SK-N-MC (cell line): ENCODE results near the gene REC8.

Experiments
- DNase-seq: peaks from one replicate; pipeline ENCODE4 v3.0.0-alpha.2; 2011; ENCODE audit warnings: low read depth, low spot score
- H3K27ac ChIP-seq: fragments of 200-600 bp; sonication (generic); 2 replicates; pipeline ENCODE4 v1.5.1; 2016; ENCODE audit warnings: mixed run types
- H3K36me3 ChIP-seq: fragments of 200-600 bp; sonication (generic); 2 replicates; pipeline ENCODE4 v1.6.1; 2017; ENCODE audit warnings: antibody characterized with exemption, low read length, mixed read lengths; ENCODE audit not compliant: insufficient read depth
- H3K4me3 ChIP-seq: fragments of 200-600 bp; sonication (generic); 2 replicates; pipeline ENCODE4 v1.5.1; 2016
- H3K9ac ChIP-seq: fragments of 200-600 bp; sonication (generic); 2 replicates; pipeline ENCODE4 v1.8.0; 2017; ENCODE audit warnings: mixed run types, mixed read lengths; ENCODE audit not compliant: insufficient read length
- H3K9me3 ChIP-seq: fragments of 200-600 bp; sonication (generic); 2 replicates; pipeline ENCODE4 v1.6.1; 2017; ENCODE audit warnings: low read depth, mild to moderate bottlenecking, antibody characterized with exemption, low read length, moderate library complexity, mixed read lengths
- EZH2 ChIP-seq: fragments of 200-600 bp; sonication (generic); IDR thresholded peaks from one replicate; pipeline ENCODE4 v1.6.1; 2017; ENCODE audit warnings: antibody characterized with exemption
- FOXP2 ChIP-seq: optimal IDR thresholded peaks from 2 replicates; pipeline ENCODE3; 2011; ENCODE audit warnings: mild to moderate bottlenecking, moderate library complexity; ENCODE audit not compliant: insufficient read depth; ENCODE audit errors: extremely low read length, control extremely low read depth
- POLR2AphosphoS5 ChIP-seq: IDR thresholded peaks from 2 replicates; pipeline ENCODE4 v1.6.1; 2012; ENCODE audit warnings: mild to moderate bottlenecking, low read depth, low read length, borderline replicate concordance

REC8 gene

DNA sequence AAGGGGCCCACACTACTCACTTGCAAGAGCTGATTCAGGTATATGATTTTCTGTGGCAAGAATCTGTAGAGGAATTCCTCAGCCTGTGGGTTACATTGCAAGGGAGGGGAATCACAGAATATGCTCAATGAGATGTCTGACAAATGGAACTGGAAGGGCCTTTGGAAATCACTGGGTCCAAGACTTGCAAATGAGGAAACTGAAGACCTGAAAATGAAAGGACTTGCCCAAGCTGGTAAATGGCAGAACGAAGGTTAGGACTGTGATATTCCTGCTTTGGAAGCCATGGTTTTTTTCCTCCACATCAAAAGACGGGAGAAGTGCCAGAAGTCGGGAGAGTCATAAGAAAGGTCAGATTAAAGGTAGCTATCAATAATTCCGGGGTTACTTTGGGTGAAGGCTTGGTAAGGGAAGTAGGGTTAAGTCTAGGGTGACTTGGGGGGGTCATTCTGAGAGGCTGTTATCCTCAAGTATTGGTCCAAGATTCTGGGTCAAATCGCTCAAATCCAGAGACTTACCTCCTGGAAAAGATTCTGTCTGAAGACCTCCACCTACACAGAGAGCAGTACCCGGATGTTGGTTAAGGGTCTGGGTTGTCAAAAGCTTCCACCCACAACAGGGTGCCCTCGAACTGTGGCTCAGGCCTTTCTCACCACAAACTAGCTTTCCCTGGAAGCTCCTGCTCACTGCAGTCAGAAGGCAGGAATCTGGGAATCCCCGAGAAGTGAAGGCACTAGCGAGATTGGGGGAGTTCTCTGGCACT is 26.0 kb upstream of the REC8 start:
- DNase-seq, result no peak
- H3K9ac ChIP-seq, result peak overlapping the region; percentile 79
- TF ChIP-seq FOXP2, result no peak
- TF ChIP-seq EZH2, result no peak
- TF ChIP-seq POLR2AphosphoS5, result no peak
- no peak overlapping the region for H3K27ac ChIP-seq
- peaks cover 16% of the 10 kb centered on the region; the same call in 1 of the 2 replicates for H3K36me3 ChIP-seq
- H3K9me3 ChIP-seq, result no peaks in the 10 kb centered on the region
- peak overlapping the region; percentile 99 for H3K4me3 ChIP-seq

DNA sequence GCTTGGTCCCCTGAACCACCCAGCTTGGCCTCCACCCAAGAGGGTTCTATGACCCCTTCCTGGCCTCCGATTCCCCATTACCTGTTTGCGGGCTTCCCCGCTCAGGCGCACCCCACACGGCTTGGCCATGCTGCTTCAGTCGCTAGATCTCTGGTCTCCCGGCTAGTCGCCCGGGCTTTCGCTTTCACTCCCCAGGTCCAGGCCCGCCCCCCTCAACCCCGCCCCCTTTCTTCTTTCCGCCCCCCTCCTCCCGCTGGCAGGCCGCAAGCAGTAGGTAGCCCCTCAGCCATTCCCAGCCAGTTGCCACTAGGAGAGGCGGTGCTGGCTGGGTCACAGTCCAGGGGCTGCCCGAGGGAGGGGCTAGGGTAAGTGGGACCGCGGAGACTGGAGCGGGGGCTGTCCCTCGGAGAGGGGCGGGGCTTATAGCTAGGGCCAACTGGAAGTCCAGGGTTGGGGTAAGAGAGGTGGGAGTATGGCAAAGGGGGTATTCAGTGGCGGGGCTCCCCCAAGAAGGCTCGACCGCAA is 25.4 kb upstream of the REC8 start, which contains the start of gene PSME2:
PSME2 (minus strand) TSS at position 158 of the 525 bp plus-strand sequence; CDS start at position 129, 29 bp downstream.
- no peak for DNase-seq
- Histone ChIP-seq H3K27ac (peak within 1 kb of the TSS; percentile 62; the same call in 1 of the 2 replicates), H3K36me3 (peaks cover 22% of the 10 kb centered on the region; the same call in 1 of the 2 replicates), H3K4me3 (peak within 1 kb of the TSS; percentile 99), H3K9me3 (no peaks in the 10 kb centered on the region), H3K9ac (peak within 1 kb of the TSS; percentile 79)
- no peak for TF ChIP-seq FOXP2
- TF ChIP-seq POLR2AphosphoS5, result no peak; the same call in 1 of the 2 replicates
- TF ChIP-seq EZH2, result no peak

DNA sequence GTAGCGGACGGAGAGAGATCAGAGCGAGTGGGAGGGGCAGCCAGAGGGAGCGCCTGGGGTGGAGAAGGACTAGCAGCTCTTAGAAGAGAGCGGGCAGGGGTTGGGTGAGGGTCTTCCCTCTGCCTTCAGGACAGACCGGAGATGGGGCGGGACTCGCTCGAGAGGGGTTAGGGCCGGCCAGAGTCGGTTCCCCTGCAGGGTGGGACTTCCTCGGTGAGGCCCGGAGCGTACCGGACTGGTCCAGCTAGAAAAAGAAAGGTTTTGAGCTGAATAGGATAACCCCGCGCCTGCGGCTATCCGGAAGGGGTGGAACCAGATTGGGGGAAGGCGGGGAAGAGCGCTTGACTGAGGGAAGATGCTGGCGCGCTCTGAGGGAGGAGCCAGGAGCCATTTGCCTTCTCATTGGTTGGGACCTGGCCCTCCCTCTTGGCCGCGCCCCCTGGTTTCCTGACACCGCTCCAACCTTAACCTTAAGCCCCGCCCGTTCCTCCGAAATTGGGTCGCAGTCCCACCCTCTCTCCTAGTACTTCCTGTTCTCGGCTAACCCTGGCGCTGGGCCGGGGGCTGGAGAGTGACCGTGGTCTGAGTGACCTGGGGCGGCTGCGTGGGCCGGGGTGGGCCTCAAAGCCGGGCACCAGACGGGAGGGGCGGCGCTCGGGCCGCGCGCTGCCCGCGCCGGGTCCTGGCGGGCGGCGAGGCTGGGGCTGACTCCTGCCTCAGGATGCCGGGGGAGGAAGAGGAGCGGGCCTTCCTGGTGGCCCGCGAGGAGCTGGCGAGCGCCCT is 24.7 kb upstream of the REC8 start, which contains the start of gene RNF31:
RNF31 (plus strand) TSS at position 521 of the 783 bp plus-strand sequence; CDS start at position 722, 201 bp downstream.
- peak within 1 kb of the TSS; percentile 79 for H3K9ac ChIP-seq
- TF ChIP-seq EZH2 (no peak), POLR2AphosphoS5 (peak; percentile 83), FOXP2 (no peak)
- H3K27ac ChIP-seq, result peak within 1 kb of the TSS; percentile 62; the same call in 1 of the 2 replicates
- H3K36me3 ChIP-seq, result peaks cover 28% of the 10 kb centered on the region; the same call in 1 of the 2 replicates
- DNase-seq, result peak; percentile 87
- H3K4me3 ChIP-seq, result peak within 1 kb of the TSS; percentile 99
- no peaks in the 10 kb centered on the region for H3K9me3 ChIP-seq

DNA sequence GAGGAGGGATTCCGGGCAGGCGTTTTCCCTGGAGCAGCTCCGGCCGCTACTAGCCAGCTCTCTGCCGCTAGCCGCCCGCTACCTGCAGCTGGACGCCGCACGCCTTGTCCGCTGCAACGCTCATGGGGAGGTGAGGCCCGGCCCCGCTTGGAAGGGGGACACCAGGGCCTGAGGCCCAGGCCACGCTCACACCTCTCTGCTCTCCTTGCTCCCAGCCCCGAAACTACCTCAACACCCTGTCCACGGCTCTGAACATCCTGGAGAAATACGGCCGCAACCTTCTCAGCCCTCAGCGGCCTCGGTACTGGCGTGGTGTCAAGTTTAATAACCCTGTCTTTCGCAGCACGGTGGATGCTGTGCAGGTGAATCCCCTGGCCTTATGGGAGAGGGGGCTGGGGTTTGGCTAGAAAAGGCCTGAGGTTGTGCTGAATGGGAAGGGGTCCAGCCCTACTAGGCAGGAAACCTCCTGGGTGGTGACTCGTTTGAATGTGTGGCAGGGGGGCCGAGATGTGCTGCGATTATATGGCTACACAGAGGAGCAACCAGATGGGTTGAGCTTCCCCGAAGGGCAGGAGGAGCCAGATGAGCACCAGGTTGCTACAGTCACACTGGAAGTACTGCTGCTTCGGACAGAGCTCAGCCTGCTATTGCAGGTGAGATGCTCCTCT is 24.0 kb upstream of the REC8 start:
- peaks cover 28% of the 10 kb centered on the region; the same call in 1 of the 2 replicates for H3K36me3 ChIP-seq
- H3K9ac ChIP-seq, result peak overlapping the region; percentile 79

DNA sequence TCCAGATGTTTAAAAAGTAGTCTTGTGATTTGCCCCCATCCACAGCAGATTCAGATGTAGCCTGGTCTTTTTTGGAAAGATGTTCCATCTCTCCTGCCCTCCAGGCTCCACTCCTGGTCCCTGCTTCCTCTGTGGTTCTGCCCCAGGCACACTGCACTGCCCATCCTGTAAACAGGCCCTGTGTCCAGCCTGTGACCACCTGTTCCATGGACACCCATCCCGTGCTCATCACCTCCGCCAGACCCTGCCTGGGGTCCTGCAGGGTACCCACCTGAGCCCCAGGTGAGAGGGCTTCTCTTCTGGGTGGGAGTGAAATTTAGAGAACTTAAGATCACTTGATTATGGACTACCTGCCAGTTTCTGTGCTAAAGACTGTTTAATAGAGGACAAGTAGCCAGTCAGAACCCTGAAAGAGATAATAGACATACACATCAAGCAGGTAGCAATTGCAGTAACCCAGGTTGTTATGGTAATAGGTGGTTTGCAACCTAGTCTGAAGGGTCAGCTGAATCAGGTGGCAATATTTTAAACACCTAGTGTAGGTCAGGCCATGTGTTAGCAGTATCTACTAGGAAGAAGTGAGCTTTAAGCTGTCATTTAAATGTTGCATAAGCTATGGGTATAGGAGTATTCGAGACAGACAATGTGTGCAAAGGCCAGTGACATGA is 22.4 kb upstream of the REC8 start:
- TF ChIP-seq POLR2AphosphoS5 (no peak), EZH2 (no peak), FOXP2 (no peak)
- H3K9ac ChIP-seq, result no peak overlapping the region

More for the DNA sequence above, 24.0 kb upstream of the REC8 start:
- no peaks in the 10 kb centered on the region for H3K9me3 ChIP-seq
- TF ChIP-seq FOXP2 (no peak), POLR2AphosphoS5 (no peak), EZH2 (no peak)
- no peak overlapping the region for H3K27ac ChIP-seq
- H3K4me3 ChIP-seq, result peak overlapping the region; percentile 99
- DNase-seq, result no peak

DNA sequence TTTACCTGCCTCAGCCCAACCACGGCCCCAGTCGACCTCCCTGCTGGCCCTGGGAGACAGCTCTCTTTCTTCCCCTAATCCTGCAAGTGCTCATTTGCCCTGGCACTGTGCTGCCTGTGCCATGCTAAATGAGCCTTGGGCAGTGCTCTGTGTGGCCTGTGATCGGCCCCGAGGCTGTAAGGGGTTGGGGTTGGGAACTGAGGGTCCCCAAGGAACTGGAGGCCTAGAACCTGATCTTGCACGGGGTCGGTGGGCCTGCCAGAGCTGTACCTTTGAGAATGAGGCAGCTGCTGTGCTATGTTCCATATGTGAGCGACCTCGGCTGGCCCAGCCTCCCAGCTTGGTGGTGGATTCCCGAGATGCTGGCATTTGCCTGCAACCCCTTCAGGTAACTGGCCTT is 21.8 kb upstream of the REC8 start:
- TF ChIP-seq FOXP2, result no peak
- no peak for TF ChIP-seq EZH2
- TF ChIP-seq POLR2AphosphoS5, result no peak
- no peaks in the 10 kb centered on the region for H3K9me3 ChIP-seq
- peaks cover 34% of the 10 kb centered on the region; the same call in 1 of the 2 replicates for H3K36me3 ChIP-seq
- H3K4me3 ChIP-seq, result no peak overlapping the region
- H3K27ac ChIP-seq, result no peak overlapping the region
- no peak for DNase-seq
- H3K9ac ChIP-seq, result no peak overlapping the region

More for the DNA sequence above, 22.4 kb upstream of the REC8 start:
- Histone ChIP-seq H3K27ac (no peak overlapping the region), H3K36me3 (peaks cover 28% of the 10 kb centered on the region; the same call in 1 of the 2 replicates), H3K9me3 (no peaks in the 10 kb centered on the region), H3K4me3 (no peak overlapping the region)
- DNase-seq, result no peak

DNA sequence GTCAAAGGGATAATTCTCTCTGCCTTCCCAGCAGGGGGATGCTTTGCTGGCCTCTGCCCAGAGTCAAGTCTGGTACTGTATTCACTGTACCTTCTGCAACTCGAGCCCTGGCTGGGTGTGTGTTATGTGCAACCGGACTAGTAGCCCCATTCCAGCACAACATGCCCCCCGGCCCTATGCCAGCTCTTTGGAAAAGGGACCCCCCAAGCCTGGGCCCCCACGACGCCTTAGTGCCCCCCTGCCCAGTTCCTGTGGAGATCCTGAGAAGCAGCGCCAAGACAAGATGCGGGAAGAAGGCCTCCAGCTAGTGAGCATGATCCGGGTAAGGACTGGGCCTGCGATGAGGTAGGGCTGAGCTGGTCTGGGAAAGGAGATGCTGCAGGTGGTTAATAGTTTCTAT is 21.3 kb upstream of the REC8 start:
- H3K27ac ChIP-seq, result no peak overlapping the region
- no peak for TF ChIP-seq FOXP2
- no peak for TF ChIP-seq EZH2
- no peak for TF ChIP-seq POLR2AphosphoS5
- H3K36me3 ChIP-seq, result peaks cover 39% of the 10 kb centered on the region; the same call in 1 of the 2 replicates
- no peak overlapping the region for H3K4me3 ChIP-seq
- no peaks in the 10 kb centered on the region for H3K9me3 ChIP-seq
- H3K9ac ChIP-seq, result no peak overlapping the region
- no peak for DNase-seq
